Muscle of back (tissue), 11 donors: Measurements from ENCODE around the gene ARHGDIG. TPM values are rescaled to one million over a fixed set of nuclear protein-coding genes. Genes with fewer than 3 reads are reported as not detected.
"Not testable (repeated sequence)": the region's sequence is repeated elsewhere in the genome, so short reads cannot be mapped to it uniquely, and the experiment has no call there.

Experiments
- DNase-seq, 3 donors: peaks; one replicate each; pipeline versions ENCODE4 v3.0.0 to v3.0.0-alpha.2; 2013
- polyA plus RNA-seq, 10 donors: library from polyadenylated mRNA; unstranded; fragments of 120-200 nt; gene quantifications; one replicate each; pipeline ENCODE4 v1.2.1, GENCODE V29; 2013; ENCODE audit not compliant: insufficient read length in 10 of 10

The ARHGDIG gene
- polyA plus RNA-seq, 10 donors: 0.40 to 1.7 (median 1.2) TPM

GRCh38 chr16:263182-263774, 17.1 kb upstream of the ARHGDIG start:
- no peak for DNase-seq

- no peak for DNase-seq
Measured at GRCh38 chr16:263944-264343, 16.4 kb upstream of the ARHGDIG start.

GRCh38 chr16:264440-264951, 15.9 kb upstream of the ARHGDIG start:
- no peak for DNase-seq

GRCh38 chr16:265002-265529, 15.3 kb upstream of the ARHGDIG start:
- no peak for DNase-seq

- no peak for DNase-seq
Measured at GRCh38 chr16:265711-266110, 14.7 kb upstream of the ARHGDIG start.

GRCh38 chr16:266258-267164, 13.9 kb upstream of the ARHGDIG start:
- no peak for DNase-seq

- not testable (repeated sequence) for DNase-seq
Measured at GRCh38 chr16:267562-267961, 12.8 kb upstream of the ARHGDIG start.

- DNase-seq: no peak
Measured at GRCh38 chr16:268141-269053, 12.0 kb upstream of the ARHGDIG start.

GRCh38 chr16:269061-269796, 11.2 kb upstream of the ARHGDIG start:
- no peak for DNase-seq

GRCh38 chr16:270381-271255, 9.8 kb upstream of the ARHGDIG start:
- no peak for DNase-seq

- DNase-seq: no peak
Measured at GRCh38 chr16:272633-273546, 7.5 kb upstream of the ARHGDIG start.

- no peak for DNase-seq
Measured at GRCh38 chr16:273547-274421, 6.6 kb upstream of the ARHGDIG start.

- DNase-seq: no peak
Measured at GRCh38 chr16:275041-275641, 5.2 kb upstream of the ARHGDIG start.

- DNase-seq: no peak
Measured at GRCh38 chr16:275786-276232, 4.6 kb upstream of the ARHGDIG start, which contains the start of gene RGS11. TSS of gene RGS11 (minus strand) at chr16:275944. CDS start at chr16:275911, 33 bp downstream.

GRCh38 chr16:276426-277077, 3.8 kb upstream of the ARHGDIG start:
- DNase-seq: no peak

GRCh38 chr16:278863-279366, 1.5 kb upstream of the ARHGDIG start:
- no peak for DNase-seq
